SJCRH30 (cell line): ENCODE measurements around the gene NAV2. TPM values are rescaled to one million over a fixed set of nuclear protein-coding genes. Genes with fewer than 3 reads are reported as not detected.
"Not testable (repeated sequence)": the region's sequence is repeated elsewhere in the genome, so short reads cannot be mapped to it uniquely, and the experiment has no call there.

Experiments used
- DNase-seq, 2 experiments: peaks; one replicate each; pipeline ENCODE4 v3.0.0-alpha.2; 2015 to 2020
- H3K27ac ChIP-seq: fragments of 250-450 bp; sonication (Bioruptor Pico); 2 replicates; pipeline ENCODE4 v1.5.1; 2020; ENCODE audit warnings: mild to moderate bottlenecking, moderate library complexity
- H3K27me3 ChIP-seq: fragments of 250-450 bp; sonication (Bioruptor Pico); 2 replicates; pipeline ENCODE4 v1.5.1; 2020; ENCODE audit warnings: mild to moderate bottlenecking, moderate library complexity
- H3K36me3 ChIP-seq: fragments of 250-450 bp; sonication (Bioruptor Pico); 2 replicates; pipeline ENCODE4 v1.5.1; 2020; ENCODE audit warnings: mild to moderate bottlenecking, moderate library complexity
- H3K4me1 ChIP-seq: fragments of 250-450 bp; sonication (Bioruptor Pico); 2 replicates; pipeline ENCODE4 v1.5.1; 2020; ENCODE audit warnings: mild to moderate bottlenecking, moderate library complexity
- H3K4me3 ChIP-seq: fragments of 250-450 bp; sonication (Bioruptor Pico); 2 replicates; pipeline ENCODE4 v1.5.1; 2020; ENCODE audit warnings: mild to moderate bottlenecking, moderate library complexity
- H3K9me3 ChIP-seq: fragments of 250-450 bp; sonication (Bioruptor Pico); replicated peaks from 2 replicates; pipeline ENCODE4 v1.5.1; 2020; ENCODE audit warnings: mild to moderate bottlenecking, moderate library complexity
- total RNA-seq: library from RNA; depleted of rRNA; stranded (reverse); fragments of >200 nt; shearing (Covaris generic); gene quantifications from 2 replicates; pipeline ENCODE4 v1.2.3, GENCODE V29; 2014

The NAV2 gene
- total RNA-seq, 1 experiment from 2014 or later = 73.1 TPM

GRCh38 chr11:20114588-20114987 lies 402.0 kb downstream of the NAV2 start:
- Histone ChIP-seq H3K27me3 (no peaks in the 10 kb centered on the region), H3K4me1 (no peaks in the 10 kb centered on the region; the same call in 1 of the 2 replicates)

DNA sequence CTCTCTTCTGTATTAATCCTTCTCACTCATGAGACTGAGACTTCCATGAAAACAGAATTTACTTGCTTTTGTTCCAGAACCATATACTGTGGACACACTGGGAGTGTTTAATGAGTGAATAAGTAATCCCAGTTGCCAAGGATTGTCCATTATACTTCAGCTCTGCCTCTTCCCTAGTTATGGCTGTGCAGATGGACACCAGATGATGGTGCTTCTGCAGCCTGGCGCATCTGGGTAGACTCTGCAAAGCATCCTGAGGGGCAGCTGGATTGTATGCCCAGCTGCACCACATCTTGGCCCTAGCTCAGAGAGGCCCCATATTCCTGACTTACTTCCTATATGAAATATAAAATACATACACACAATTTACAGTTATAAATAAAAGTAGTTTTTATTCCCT lies 404.2 kb downstream of the NAV2 start:
- no peak overlapping the region for H3K27ac ChIP-seq
- peaks cover 88% of the 10 kb centered on the region for H3K36me3 ChIP-seq
- H3K4me1 ChIP-seq = no peaks in the 10 kb centered on the region; the same call in 1 of the 2 replicates
- H3K27me3 ChIP-seq = no peaks in the 10 kb centered on the region
- DNase-seq = no peak
- H3K9me3 ChIP-seq = no peaks in the 10 kb centered on the region
- no peak overlapping the region for H3K4me3 ChIP-seq

More at GRCh38 chr11:20114588-20114987, 402.0 kb downstream of the NAV2 start:
- H3K4me3 ChIP-seq = no peak overlapping the region
- no peak for DNase-seq
- H3K36me3 ChIP-seq = peaks cover 91% of the 10 kb centered on the region
- no peak overlapping the region for H3K27ac ChIP-seq
- H3K9me3 ChIP-seq = no peaks in the 10 kb centered on the region

DNA sequence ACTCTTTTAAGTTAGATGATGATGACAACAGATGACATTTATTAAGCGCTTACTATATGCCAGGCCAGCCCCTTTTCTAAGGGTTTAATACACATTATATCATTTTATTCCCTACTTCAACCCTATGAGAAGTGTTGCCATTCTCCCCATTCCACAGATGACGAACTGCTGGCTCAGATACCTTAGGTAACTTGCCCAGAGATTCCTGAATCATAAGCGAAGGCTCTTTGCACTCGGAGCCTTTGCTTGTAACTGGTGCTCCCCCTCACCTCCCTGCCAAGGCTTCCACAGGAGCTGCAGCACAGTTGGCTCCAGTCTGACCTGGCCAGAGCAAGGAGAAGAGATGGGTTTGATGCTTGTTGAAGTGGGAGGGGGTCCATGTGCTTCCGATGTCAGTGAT lies 404.7 kb downstream of the NAV2 start:
- Histone ChIP-seq H3K4me1 (no peaks in the 10 kb centered on the region), H3K27me3 (no peaks in the 10 kb centered on the region), H3K36me3 (peaks cover 83% of the 10 kb centered on the region), H3K27ac (no peak overlapping the region), H3K4me3 (no peak overlapping the region), H3K9me3 (no peaks in the 10 kb centered on the region)
- DNase-seq = no peak

GRCh38 chr11:20118209-20118608 lies 405.6 kb downstream of the NAV2 start:
- no peak overlapping the region for H3K4me3 ChIP-seq
- H3K27me3 ChIP-seq = no peaks in the 10 kb centered on the region
- no peak for DNase-seq
- no peaks in the 10 kb centered on the region for H3K9me3 ChIP-seq
- H3K36me3 ChIP-seq = peaks cover 74% of the 10 kb centered on the region
- no peaks in the 10 kb centered on the region for H3K4me1 ChIP-seq
- H3K27ac ChIP-seq = no peak overlapping the region

DNA sequence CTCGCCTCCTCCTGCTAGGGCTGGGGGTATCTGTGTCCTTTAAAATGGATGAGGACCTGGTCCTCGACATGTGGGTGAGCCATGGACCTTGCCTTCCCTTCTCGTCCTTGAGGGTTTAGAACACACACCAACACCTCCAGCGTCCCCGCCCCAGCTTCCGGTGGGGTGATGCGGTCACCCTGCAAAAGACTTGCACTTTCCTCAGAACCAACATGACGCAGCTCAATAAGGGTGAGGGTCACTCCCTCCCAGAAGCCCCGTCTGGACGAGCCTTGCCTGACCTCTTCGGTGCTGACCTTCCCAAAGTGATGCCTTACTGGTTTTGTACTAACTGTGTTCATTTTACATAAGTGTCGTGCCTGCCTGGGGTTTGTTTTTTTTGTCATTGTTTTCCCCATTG lies 406.7 kb downstream of the NAV2 start:
- no peaks in the 10 kb centered on the region for H3K9me3 ChIP-seq
- peaks cover 63% of the 10 kb centered on the region for H3K36me3 ChIP-seq
- no peak overlapping the region for H3K27ac ChIP-seq
- H3K27me3 ChIP-seq = no peaks in the 10 kb centered on the region
- DNase-seq = no peak
- no peak overlapping the region for H3K4me3 ChIP-seq
- H3K4me1 ChIP-seq = no peaks in the 10 kb centered on the region

DNA sequence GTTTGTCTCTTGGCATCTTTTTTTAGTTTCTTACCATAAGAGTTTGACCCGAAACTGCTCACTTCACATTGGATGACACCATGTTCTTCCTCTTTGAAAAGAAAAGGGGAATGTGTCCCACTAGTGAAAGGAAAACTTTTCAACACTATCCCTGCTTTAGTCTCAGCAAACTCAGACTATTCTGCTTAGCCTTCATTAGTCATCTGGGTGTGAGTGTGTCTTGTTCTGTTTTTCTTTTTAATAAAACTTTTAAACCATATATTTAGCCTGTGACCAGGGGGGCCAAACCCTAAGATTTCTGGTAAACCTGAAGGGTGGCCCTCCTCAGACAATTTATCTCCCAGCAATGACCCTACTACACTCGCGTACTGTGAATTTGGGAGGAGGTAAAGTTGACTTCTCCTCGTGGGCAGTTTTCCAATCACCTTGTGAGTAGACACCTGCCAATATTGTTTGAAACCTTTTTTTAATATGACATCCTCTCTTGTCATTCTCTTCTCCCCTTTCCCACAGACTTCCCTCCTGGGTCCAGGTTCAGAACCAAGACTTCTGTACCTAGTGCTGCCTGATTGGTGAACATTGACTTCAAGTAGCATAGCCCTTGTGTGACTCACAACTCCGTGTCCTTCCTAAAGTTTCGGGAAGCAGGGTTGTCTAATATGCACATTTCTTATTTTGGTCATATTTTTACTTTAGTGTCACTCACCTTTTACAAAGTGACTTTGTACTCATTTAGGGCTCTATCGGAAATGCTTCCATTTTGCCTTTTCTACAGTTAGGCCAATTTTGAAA lies 407.7 kb downstream of the NAV2 start:
- no peak overlapping the region for H3K27ac ChIP-seq
- H3K4me3 ChIP-seq = no peak overlapping the region
- peaks cover 54% of the 10 kb centered on the region for H3K36me3 ChIP-seq
- no peaks in the 10 kb centered on the region for H3K27me3 ChIP-seq
- H3K4me1 ChIP-seq = no peaks in the 10 kb centered on the region
- DNase-seq = no peak
- H3K9me3 ChIP-seq = no peaks in the 10 kb centered on the region

GRCh38 chr11:20122131-20122530 lies 409.5 kb downstream of the NAV2 start:
- DNase-seq = no peak
- peaks cover 13% of the 10 kb centered on the region for H3K4me1 ChIP-seq
- H3K27ac ChIP-seq = no peak overlapping the region
- H3K4me3 ChIP-seq = no peak overlapping the region
- H3K9me3 ChIP-seq = no peaks in the 10 kb centered on the region
- H3K27me3 ChIP-seq = no peaks in the 10 kb centered on the region
- peaks cover 39% of the 10 kb centered on the region for H3K36me3 ChIP-seq

DNA sequence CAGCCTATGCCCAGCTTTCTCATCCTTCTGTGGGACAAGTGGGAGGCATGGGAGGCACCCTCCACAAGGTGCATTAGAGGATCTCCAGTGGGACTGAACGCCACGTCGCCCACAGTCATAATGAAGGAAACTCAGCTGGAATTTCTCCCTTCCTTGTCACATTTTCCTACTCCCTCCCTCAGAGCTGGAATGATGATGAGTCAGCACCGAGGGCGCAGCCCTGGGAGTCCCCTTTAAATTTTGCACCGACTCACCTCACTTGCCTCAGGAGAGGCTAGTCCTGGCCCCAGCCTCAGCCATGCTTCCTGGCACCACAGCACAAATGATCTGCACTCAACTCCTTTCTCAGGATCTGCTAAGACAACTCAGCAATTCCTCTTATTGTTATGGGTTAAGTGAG lies 413.3 kb downstream of the NAV2 start:
- Histone ChIP-seq H3K4me3 (no peak overlapping the region), H3K4me1 (peaks cover 40% of the 10 kb centered on the region), H3K36me3 (peaks cover 5% of the 10 kb centered on the region), H3K27me3 (no peaks in the 10 kb centered on the region), H3K9me3 (no peaks in the 10 kb centered on the region), H3K27ac (no peak overlapping the region)
- no peak for DNase-seq

DNA sequence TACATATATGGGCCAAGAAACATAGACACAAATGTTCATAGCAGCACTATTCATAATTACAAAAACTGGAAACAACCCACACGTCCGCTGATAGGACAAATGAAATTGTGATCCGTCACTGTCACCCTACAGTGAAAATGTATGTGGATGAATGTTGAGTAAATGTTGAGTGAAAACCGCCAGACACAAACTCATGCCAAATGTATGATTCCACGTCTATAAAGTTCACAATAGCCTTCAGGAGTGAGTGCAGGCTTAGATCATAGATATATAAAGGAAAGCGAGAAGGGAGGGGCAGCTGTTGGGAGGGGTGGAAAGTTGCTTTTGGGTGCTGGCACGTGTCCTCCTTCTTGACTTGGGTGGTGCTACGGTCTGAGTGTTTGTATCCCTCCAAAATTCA lies 414.1 kb downstream of the NAV2 start:
- H3K4me1 ChIP-seq = peaks cover 40% of the 10 kb centered on the region
- peak overlapping the region; percentile 60 for H3K27ac ChIP-seq
- no peaks in the 10 kb centered on the region for H3K27me3 ChIP-seq
- no peak for DNase-seq
- no peaks in the 10 kb centered on the region for H3K36me3 ChIP-seq
- H3K4me3 ChIP-seq = no peak overlapping the region
- H3K9me3 ChIP-seq = no peaks in the 10 kb centered on the region

DNA sequence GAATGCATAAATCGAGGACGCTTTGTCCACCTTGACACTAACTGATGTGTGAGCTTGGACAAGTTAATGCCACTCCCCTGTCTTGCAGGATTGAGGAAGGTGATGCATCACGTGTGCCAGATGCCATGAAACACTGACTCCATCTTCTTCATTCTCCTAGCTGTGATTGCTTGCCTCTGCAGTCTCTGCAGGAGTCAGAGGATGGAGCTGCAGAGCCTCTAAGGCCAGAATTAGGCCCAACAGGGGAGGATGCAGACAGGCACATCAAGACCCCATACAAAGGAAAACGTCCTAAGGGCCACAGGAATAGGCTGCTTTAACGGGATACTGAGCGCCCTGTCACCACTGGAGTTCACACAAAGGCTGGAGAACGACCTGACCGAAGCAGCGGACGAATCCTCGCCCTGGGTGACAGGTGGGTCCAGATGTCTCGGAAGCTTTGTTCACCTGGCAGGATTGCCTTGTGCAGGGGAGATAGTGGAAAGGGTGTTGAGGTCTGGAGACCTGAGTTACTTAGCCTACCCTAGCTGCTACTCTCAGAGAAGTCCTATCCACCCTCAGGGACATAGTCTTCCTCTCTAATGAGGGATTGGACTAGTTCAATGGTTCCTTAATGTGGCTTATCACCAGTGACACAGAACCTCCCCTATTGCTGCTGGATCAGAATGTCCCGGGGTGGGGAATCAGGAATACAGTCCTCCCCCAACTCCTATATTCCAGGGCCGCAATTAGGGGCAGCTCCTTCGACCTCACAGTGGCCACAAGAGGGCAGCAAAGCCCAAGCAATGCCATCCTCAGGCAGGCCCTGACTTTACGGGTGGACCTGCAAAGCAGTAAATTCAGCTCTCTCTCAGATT lies 415.3 kb downstream of the NAV2 start:
- peak; percentile 87 to 96 for DNase-seq
- H3K36me3 ChIP-seq = no peaks in the 10 kb centered on the region
- peaks cover 40% of the 10 kb centered on the region for H3K4me1 ChIP-seq
- no peaks in the 10 kb centered on the region for H3K27me3 ChIP-seq
- peak overlapping the region; percentile 60 for H3K27ac ChIP-seq
- H3K4me3 ChIP-seq = no peak overlapping the region
- no peaks in the 10 kb centered on the region for H3K9me3 ChIP-seq

GRCh38 chr11:20128528-20128825 lies 415.8 kb downstream of the NAV2 start:
- H3K36me3 ChIP-seq, DNase-seq, H3K27ac ChIP-seq, H3K4me3 ChIP-seq, H3K9me3 ChIP-seq, H3K27me3 ChIP-seq: not testable (repeated sequence)
- peaks cover 40% of the 10 kb centered on the region for H3K4me1 ChIP-seq

DNA sequence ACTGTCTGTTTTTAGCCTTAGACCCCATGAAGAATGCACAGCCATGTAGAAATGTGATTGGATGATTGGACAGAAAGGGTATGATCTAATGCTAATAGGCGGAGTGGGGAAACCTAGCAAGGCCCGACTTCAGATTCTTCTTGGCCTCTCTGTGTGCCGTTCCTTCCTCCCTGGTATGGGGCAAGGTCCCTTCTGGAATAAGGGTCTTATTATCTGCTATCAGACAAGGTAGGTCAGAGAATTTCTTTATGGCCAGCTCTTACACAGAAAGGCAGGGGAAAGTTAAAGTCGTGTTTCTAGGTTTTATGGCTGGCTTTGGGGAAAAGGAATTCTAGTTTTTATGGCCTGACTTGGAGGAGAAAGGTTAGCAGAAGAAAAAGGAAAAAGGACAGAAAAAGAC lies 417.0 kb downstream of the NAV2 start:
- H3K4me3 ChIP-seq = no peak overlapping the region
- H3K4me1 ChIP-seq = peaks cover 40% of the 10 kb centered on the region
- no peaks in the 10 kb centered on the region for H3K27me3 ChIP-seq
- no peaks in the 10 kb centered on the region for H3K9me3 ChIP-seq
- no peak overlapping the region; the same call in 1 of the 2 replicates for H3K27ac ChIP-seq
- no peaks in the 10 kb centered on the region for H3K36me3 ChIP-seq
- DNase-seq = no peak

GRCh38 chr11:20131788-20132666 lies 419.4 kb downstream of the NAV2 start:
- H3K4me1 ChIP-seq = peaks cover 36% of the 10 kb centered on the region
- no peak for DNase-seq
- H3K27me3 ChIP-seq = no peaks in the 10 kb centered on the region
- H3K27ac ChIP-seq = no peak overlapping the region
- H3K36me3 ChIP-seq = no peaks in the 10 kb centered on the region
- no peaks in the 10 kb centered on the region for H3K9me3 ChIP-seq
- H3K4me3 ChIP-seq = no peak overlapping the region

DNA sequence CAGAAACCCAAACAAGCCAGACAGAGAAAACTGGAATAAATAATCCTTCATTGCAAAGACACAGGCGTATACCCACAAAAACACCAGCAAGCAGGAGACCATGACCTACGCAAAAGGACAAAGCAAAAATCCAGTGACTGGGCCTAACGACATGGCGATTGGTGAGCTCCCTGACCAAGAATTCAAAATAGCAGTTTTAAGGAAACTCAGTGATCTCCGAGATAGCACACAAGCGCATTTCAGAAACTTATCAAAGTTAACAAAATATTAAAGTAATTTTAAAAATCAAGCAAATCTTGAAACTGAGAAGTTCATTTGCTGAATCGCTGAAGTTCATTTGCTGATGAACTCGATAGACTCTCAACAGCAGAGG lies 420.0 kb downstream of the NAV2 start:
- DNase-seq = no peak
- no peak overlapping the region for H3K27ac ChIP-seq
- no peaks in the 10 kb centered on the region for H3K27me3 ChIP-seq
- no peaks in the 10 kb centered on the region for H3K36me3 ChIP-seq
- peaks cover 29% of the 10 kb centered on the region for H3K4me1 ChIP-seq
- H3K9me3 ChIP-seq = no peaks in the 10 kb centered on the region
- no peak overlapping the region for H3K4me3 ChIP-seq
